Upper lobe of left lung (tissue), 4 donors: Measurements from ENCODE around the gene CLDN19.

Experiments
- EP300 ChIP-seq, 4 donors: sonication (generic); formaldehyde crosslinking; IDR thresholded peaks; one replicate each; pipeline ENCODE4 v1.5.1; 2017; ENCODE audit warnings: antibody characterized with exemption in 4 of 4, control low read depth in 2 of 4
- POLR2AphosphoS5 ChIP-seq, 2 donors: sonication (generic); formaldehyde crosslinking; IDR thresholded peaks; one replicate each; pipeline ENCODE4 v1.5.1; 2017; ENCODE audit warnings: antibody characterized with exemption in 2 of 2

DNA sequence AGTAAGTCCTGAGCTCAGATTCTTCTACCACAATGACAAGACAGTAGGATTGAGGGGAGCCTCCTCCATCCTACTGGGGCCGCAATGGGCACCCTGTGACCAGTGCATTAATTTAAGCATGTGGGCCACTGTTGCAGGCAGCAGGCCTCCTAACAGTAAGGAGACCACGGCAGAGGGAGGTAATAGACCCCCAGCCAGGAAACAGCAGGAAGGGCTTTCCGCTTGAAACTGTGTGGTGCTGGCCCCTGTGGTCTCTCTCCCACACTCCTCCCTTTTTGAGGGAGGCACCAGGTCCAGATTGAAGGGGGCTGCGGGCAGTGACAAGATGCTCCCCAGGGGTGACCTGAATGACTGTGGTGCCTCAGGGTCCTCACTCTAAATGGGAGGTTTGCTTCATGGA is 1.7 kb upstream of the CLDN19 start:
- TF ChIP-seq POLR2AphosphoS5 (IDR thresholded peaks at IDR 0.05) (no peak), EP300 (IDR thresholded peaks at IDR 0.05) (no peak)
